GM23338 (cell line): ENCODE results near the gene EPHB1.

Experiments used
- POLR2AphosphoS5 ChIP-seq: IDR thresholded peaks from 2 replicates; pipeline ENCODE4 v1.6.1; 2016; ENCODE audit warnings: antibody characterized with exemption, low read depth
- TF ChIP-seq, protein P1 (sequence below), 2 experiments: fragments of 200-600 bp in 1 of 2; sonication (generic) in 1 of 2; conservative IDR thresholded peaks; 2 replicates each; pipeline versions ENCODE4 v1.5.1 to v1.6.1; 2016 to 2017; ENCODE audit warnings: antibody characterized with exemption in 2 of 2, low read depth in 2 of 2, mild to moderate bottlenecking in 2 of 2, moderate library complexity in 1 of 2

GRCh38 chr3:135159681-135160247, 364.7 kb downstream of the EPHB1 start:
- TF ChIP-seq, protein P1, sequence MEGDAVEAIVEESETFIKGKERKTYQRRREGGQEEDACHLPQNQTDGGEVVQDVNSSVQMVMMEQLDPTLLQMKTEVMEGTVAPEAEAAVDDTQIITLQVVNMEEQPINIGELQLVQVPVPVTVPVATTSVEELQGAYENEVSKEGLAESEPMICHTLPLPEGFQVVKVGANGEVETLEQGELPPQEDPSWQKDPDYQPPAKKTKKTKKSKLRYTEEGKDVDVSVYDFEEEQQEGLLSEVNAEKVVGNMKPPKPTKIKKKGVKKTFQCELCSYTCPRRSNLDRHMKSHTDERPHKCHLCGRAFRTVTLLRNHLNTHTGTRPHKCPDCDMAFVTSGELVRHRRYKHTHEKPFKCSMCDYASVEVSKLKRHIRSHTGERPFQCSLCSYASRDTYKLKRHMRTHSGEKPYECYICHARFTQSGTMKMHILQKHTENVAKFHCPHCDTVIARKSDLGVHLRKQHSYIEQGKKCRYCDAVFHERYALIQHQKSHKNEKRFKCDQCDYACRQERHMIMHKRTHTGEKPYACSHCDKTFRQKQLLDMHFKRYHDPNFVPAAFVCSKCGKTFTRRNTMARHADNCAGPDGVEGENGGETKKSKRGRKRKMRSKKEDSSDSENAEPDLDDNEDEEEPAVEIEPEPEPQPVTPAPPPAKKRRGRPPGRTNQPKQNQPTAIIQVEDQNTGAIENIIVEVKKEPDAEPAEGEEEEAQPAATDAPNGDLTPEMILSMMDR (conservative IDR thresholded peaks at IDR 0.05; ENCODE audit: low read depth in 2 of 2): no peak
- TF ChIP-seq POLR2AphosphoS5: no peak
